ENCODE results near the gene ADAMTS15. TPM values are rescaled to one million over a fixed set of nuclear protein-coding genes. Genes with fewer than 3 reads are reported as not detected.

Gene ADAMTS15
- total RNA-seq, 1 donor = 4.3 TPM

GRCh38 chr11:130439160-130439519 lies 9.3 kb upstream of the ADAMTS15 start:
- no peaks in the 10 kb centered on the region for H3K27me3 ChIP-seq (ENCODE audit: insufficient read depth, low read length)
- DNase-seq (ENCODE audit: insufficient read length, low spot score, missing footprints) = peak; percentile 22
- H2AFZ ChIP-seq (ENCODE audit: low read length) = no peak overlapping the region
- no peaks in the 10 kb centered on the region for H3K9me3 ChIP-seq (ENCODE audit: low read depth, low read length)
- H3K4me3 ChIP-seq (ENCODE audit: insufficient read depth, low read length) = no peak overlapping the region
- no peaks in the 10 kb centered on the region for H3K36me3 ChIP-seq (ENCODE audit: insufficient read depth, low read length)
- no peaks in the 10 kb centered on the region for H4K20me1 ChIP-seq (ENCODE audit: insufficient read depth, low read length)
- no peaks in the 10 kb centered on the region for H3K79me2 ChIP-seq (ENCODE audit: insufficient read depth, low read length)
- H3K4me1 ChIP-seq (ENCODE audit: insufficient read depth, low read length) = peaks cover 20% of the 10 kb centered on the region
- no peak overlapping the region for H3K27ac ChIP-seq (ENCODE audit: low read depth, low read length)
- no peak for TF ChIP-seq CTCF (IDR thresholded peaks at IDR 0.05; ENCODE audit: extremely low read depth, low read depth, low read length)
- no peak overlapping the region for H3K4me2 ChIP-seq (ENCODE audit: insufficient read depth, low read length)

DNA sequence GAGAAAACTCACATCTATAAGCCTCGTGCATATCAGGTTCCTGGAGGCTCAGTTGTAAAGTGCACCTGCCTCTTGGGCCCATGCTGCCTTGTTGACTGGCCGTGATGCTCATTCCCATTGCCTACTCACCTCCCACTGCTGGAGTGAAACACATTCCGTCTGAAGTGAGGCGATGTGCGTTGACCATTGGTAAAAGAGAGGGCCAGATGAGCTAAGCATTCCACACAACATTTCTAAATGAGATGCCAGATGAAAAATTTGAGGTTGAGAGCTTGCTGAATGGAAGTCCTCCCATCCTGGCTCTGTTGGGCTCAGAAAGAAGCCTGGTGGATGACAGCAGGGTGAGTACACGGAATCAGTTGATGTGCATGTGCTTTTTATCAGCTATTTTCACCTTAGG lies 8.6 kb upstream of the ADAMTS15 start:
- H3K79me2 ChIP-seq (ENCODE audit: insufficient read depth, low read length) = no peaks in the 10 kb centered on the region
- H4K20me1 ChIP-seq (ENCODE audit: insufficient read depth, low read length) = no peaks in the 10 kb centered on the region
- no peaks in the 10 kb centered on the region for H3K9me3 ChIP-seq (ENCODE audit: low read depth, low read length)
- no peak overlapping the region for H3K4me2 ChIP-seq (ENCODE audit: insufficient read depth, low read length)
- DNase-seq (ENCODE audit: insufficient read length, low spot score, missing footprints) = no peak
- no peaks in the 10 kb centered on the region for H3K36me3 ChIP-seq (ENCODE audit: insufficient read depth, low read length)
- H3K4me3 ChIP-seq (ENCODE audit: insufficient read depth, low read length) = no peak overlapping the region
- no peaks in the 10 kb centered on the region for H3K27me3 ChIP-seq (ENCODE audit: insufficient read depth, low read length)
- no peak overlapping the region for H2AFZ ChIP-seq (ENCODE audit: low read length)
- no peak for TF ChIP-seq CTCF (IDR thresholded peaks at IDR 0.05; ENCODE audit: extremely low read depth, low read depth, low read length)
- peaks cover 20% of the 10 kb centered on the region for H3K4me1 ChIP-seq (ENCODE audit: insufficient read depth, low read length)
- no peak overlapping the region for H3K27ac ChIP-seq (ENCODE audit: low read depth, low read length)

DNA sequence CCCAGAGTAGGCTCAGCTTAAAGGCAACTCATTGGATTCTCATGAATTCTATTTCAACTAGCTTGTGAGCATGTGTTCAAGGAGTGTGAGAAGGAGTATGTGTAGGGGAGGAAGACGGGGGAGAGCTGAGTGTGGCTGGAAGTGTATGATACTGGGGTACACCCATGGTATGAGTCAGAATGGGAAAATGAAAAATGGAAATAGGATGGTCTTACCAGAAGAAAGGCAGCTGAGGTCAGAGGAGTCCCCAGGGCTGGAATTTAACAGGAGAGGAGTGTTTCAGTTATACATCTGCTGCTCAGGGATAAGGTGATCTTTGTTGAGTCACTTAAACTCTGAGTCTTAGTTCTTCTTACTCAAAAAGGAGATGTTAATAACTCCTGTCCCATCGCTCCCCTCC lies 6.7 kb upstream of the ADAMTS15 start:
- Histone ChIP-seq H3K27me3 (ENCODE audit: insufficient read depth, low read length) (no peaks in the 10 kb centered on the region), H3K27ac (ENCODE audit: low read depth, low read length) (no peak overlapping the region), H2AFZ (ENCODE audit: low read length) (no peak overlapping the region), H3K4me3 (ENCODE audit: insufficient read depth, low read length) (no peak overlapping the region), H3K36me3 (ENCODE audit: insufficient read depth, low read length) (no peaks in the 10 kb centered on the region), H3K79me2 (ENCODE audit: insufficient read depth, low read length) (no peaks in the 10 kb centered on the region), H3K4me2 (ENCODE audit: insufficient read depth, low read length) (no peak overlapping the region), H4K20me1 (ENCODE audit: insufficient read depth, low read length) (no peaks in the 10 kb centered on the region), H3K9me3 (ENCODE audit: low read depth, low read length) (no peaks in the 10 kb centered on the region), H3K4me1 (ENCODE audit: insufficient read depth, low read length) (peaks cover 9% of the 10 kb centered on the region)
- no peak for TF ChIP-seq CTCF (IDR thresholded peaks at IDR 0.05; ENCODE audit: extremely low read depth, low read depth, low read length)
- DNase-seq (ENCODE audit: insufficient read length, low spot score, missing footprints) = peak; percentile 30

GRCh38 chr11:130442737-130443136 lies 5.7 kb upstream of the ADAMTS15 start:
- TF ChIP-seq CTCF (IDR thresholded peaks at IDR 0.05; ENCODE audit: extremely low read depth, low read depth, low read length) = no peak
- H3K4me1 ChIP-seq (ENCODE audit: insufficient read depth, low read length) = peaks cover 9% of the 10 kb centered on the region
- no peaks in the 10 kb centered on the region for H3K27me3 ChIP-seq (ENCODE audit: insufficient read depth, low read length)
- no peaks in the 10 kb centered on the region for H4K20me1 ChIP-seq (ENCODE audit: insufficient read depth, low read length)
- no peaks in the 10 kb centered on the region for H3K9me3 ChIP-seq (ENCODE audit: low read depth, low read length)
- no peak overlapping the region for H3K4me2 ChIP-seq (ENCODE audit: insufficient read depth, low read length)
- H3K4me3 ChIP-seq (ENCODE audit: insufficient read depth, low read length) = no peak overlapping the region
- H3K27ac ChIP-seq (ENCODE audit: low read depth, low read length) = no peak overlapping the region
- H3K36me3 ChIP-seq (ENCODE audit: insufficient read depth, low read length) = no peaks in the 10 kb centered on the region
- no peak overlapping the region for H2AFZ ChIP-seq (ENCODE audit: low read length)
- DNase-seq (ENCODE audit: insufficient read length, low spot score, missing footprints) = peak; percentile 91
- H3K79me2 ChIP-seq (ENCODE audit: insufficient read depth, low read length) = no peaks in the 10 kb centered on the region

All from osteoblast (primary cell).